ENCODE data around the gene CHTOP. TPM values are rescaled to one million over a fixed set of nuclear protein-coding genes. Genes with fewer than 3 reads are reported as not detected.

Gene CHTOP
- total and polyA plus RNA-seq, 2 of the 13 experiments (the other 11 are each of a cell fraction or from before 2014, with no cell fraction given) = 38.0 to 51.9 TPM

GRCh38 chr1:153670257-153670858 lies 36.5 kb downstream of the CHTOP start (continued):
- TF ChIP-seq TP53 (CRISPR knock-in tag; conservative IDR thresholded peaks at IDR 0.05) (no peak), MTERF4 (CRISPR knock-in tag; IDR thresholded peaks at IDR 0.05) (no peak), ZNF501 (CRISPR knock-in tag; IDR thresholded peaks at IDR 0.05) (peak; percentile 68; the same call in 1 of the 2 replicates), STAG1 (CRISPR knock-in tag; IDR thresholded peaks at IDR 0.05) (no peak), ZNF777 (CRISPR knock-in tag; IDR thresholded peaks at IDR 0.05) (0 out of 2 replicates have a peak, but pooled peaks have one; percentile 19)

GRCh38 chr1:153670859-153671627 lies 37.2 kb downstream of the CHTOP start, which contains the start of gene ILF2:
ILF2 (minus strand) TSS chr1:153670993; CDS start chr1:153670922, 71 bp downstream.
- ATAC-seq = peak; percentile 96
- peaks cover 33% of the 10 kb centered on the region for H3K79me2 ChIP-seq (ENCODE audit: insufficient read depth, low read length)
- intact Hi-C loops (cut with micrococcal nuclease; ENCODE audit: unreplicated experiment) (loop anchor here (5.0 kb wide), 2 partner anchors 39 to 56 kb away; partner anchors contain the start of genes CHTOP and INTS3), in situ Hi-C loops (cut with HindIII; ENCODE audit: extremely low pct_ligation_motif_present, low pct_unique_long_range_greater_than_20kb) (no loop called here)
- no peaks in the 10 kb centered on the region for H3K9me3 ChIP-seq (ENCODE audit: low read length)
- peak within 1 kb of the TSS; percentile 81 for H3K4me2 ChIP-seq (ENCODE audit: low read depth, low read length)
- peak within 1 kb of the TSS; percentile 91 for H2AFZ ChIP-seq (ENCODE audit: low read length)
- H3K9ac ChIP-seq (ENCODE audit: insufficient read depth, low read depth, low read length) = peak within 1 kb of the TSS; percentile 96
- peaks cover 29% of the 10 kb centered on the region for H3K4me1 ChIP-seq (ENCODE audit: insufficient read depth, low read length)
- ChIA-PET POLR2A (interaction anchor here (0.7 to 2.1 kb wide), 12 partner anchors 9 to 319 kb away, joined by 3 to 9 read pairs (median 4); partner anchors contain the start of genes CHTOP, INTS3, RPS27 and S100A1), CTCF (ENCODE audit: low intra/inter-chr PET ratio, low total read pairs) (interaction anchor here (1.2 kb wide), 1 partner anchor 78 kb away, joined by 5 read pairs; no protein-coding TSS in a partner anchor)
- BruUV-seq (replicated peaks) = no TSS peak
- H4K20me1 ChIP-seq (ENCODE audit: insufficient read depth, low read length) = no peaks in the 10 kb centered on the region
- FAIRE-seq = peak; percentile 79
- peaks cover 16 to 31% of the 10 kb centered on the region in 2 experiments for H3K36me3 ChIP-seq (replicated peaks in 1 of 2; ENCODE audit: control insufficient read depth in 1 of 2, insufficient read depth in 2 of 2, low read length in 2 of 2)
- peak within 1 kb of the TSS; percentile 65 to 92 (median 83) for H3K4me3 ChIP-seq (replicated peaks in 1 of 3; ENCODE audit: insufficient read depth in 1 of 3, low read depth in 2 of 3, low read length in 3 of 3)
- no peaks in the 10 kb centered on the region; a peak in 1 of 5 replicates for H3K27me3 ChIP-seq (ENCODE audit: control insufficient read depth in 1 of 2, insufficient read depth in 2 of 2, low read length in 2 of 2)
- H3K27ac ChIP-seq (ENCODE audit: extremely low read length, insufficient read depth, low read length) = peak within 1 kb of the TSS; percentile 90
- peak; percentile 99 for DNase-seq (ENCODE audit: low spot score)
- WGBS (ENCODE audit: low lambda C conversion rate) = under 1% methylated on average over 35 of the region's 35 CpGs
- TF ChIP-seq KLF12 (CRISPR knock-in tag; IDR thresholded peaks at IDR 0.05; ENCODE audit: borderline replicate concordance) (no peak), SALL2 (CRISPR knock-in tag; IDR thresholded peaks at IDR 0.05) (no peak), AFF4 (CRISPR knock-in tag; IDR thresholded peaks at IDR 0.05) (no peak), JUNB (CRISPR knock-in tag; IDR thresholded peaks at IDR 0.05; ENCODE audit: borderline replicate concordance) (no peak; the same call in 1 of the 2 replicates), GLI4 (CRISPR knock-in tag; IDR thresholded peaks at IDR 0.05; ENCODE audit: borderline replicate concordance) (no peak), CREM (IDR thresholded peaks at IDR 0.05) (peak; percentile 88), CREM (CRISPR knock-in tag; IDR thresholded peaks at IDR 0.05) (no peak), BCLAF1 (IDR thresholded peaks at IDR 0.05) (no peak)

All from HepG2 (cell line).